H1 (cell line): ENCODE measurements around the gene SGMS1. TPM values are rescaled to one million over a fixed set of nuclear protein-coding genes. Genes with fewer than 3 reads are reported as not detected.

Experiments
- CTCF ChIA-PET: fragments of 300-600 bp; sonication (Branson Sonifier 250); formaldehyde crosslinking; loops from one replicate; lab custom pipeline; 2021; ENCODE audit not compliant: partially characterized antibody; lab: Charles Lee
- POLR2A ChIA-PET: fragments of 300-600 bp; sonication (Branson Sonifier 250); formaldehyde crosslinking; loops from one replicate; lab custom pipeline; 2021; ENCODE audit warnings: inconsistent platforms; ENCODE audit not compliant: partially characterized antibody; lab: Charles Lee
- DNase-seq, 2 experiments: peaks; one replicate each; pipeline versions ENCODE4 v3.0.0 to v3.0.0-alpha.2; 2010 to 2022; ENCODE audit warnings: low spot score in 2 of 2, low read depth in 1 of 2, mixed read lengths in 1 of 2
- FAIRE-seq: peaks from 2 replicates; lab custom pipeline; 2011; peaks lifted over from hg19 to GRCh38; lab: Jason Lieb, UNC
- H2AFZ ChIP-seq: 2 replicates; pipeline ENCODE4 v1.8.1; 2012; ENCODE audit warnings: low read length, inconsistent platforms
- H2AK5ac ChIP-seq: 2 replicates; pipeline ENCODE4 v1.6.1; 2013; ENCODE audit warnings: low read depth, low read length
- H2BK120ac ChIP-seq: replicated peaks from 2 replicates; pipeline ENCODE3; 2013; ENCODE audit warnings: low read depth, low read length, inconsistent platforms
- H2BK12ac ChIP-seq: 2 replicates; pipeline ENCODE4 v1.6.1; 2013; ENCODE audit warnings: low read depth, low read length
- H2BK15ac ChIP-seq: 2 replicates; pipeline ENCODE4 v1.6.1; 2013; ENCODE audit warnings: low read length
- H2BK20ac ChIP-seq: 2 replicates; pipeline ENCODE4 v1.6.1; 2013; ENCODE audit warnings: low read length
- H2BK5ac ChIP-seq: 2 replicates; pipeline ENCODE4 v1.6.1; 2013; ENCODE audit warnings: low read depth, low read length
- H3K14ac ChIP-seq: 2 replicates; pipeline ENCODE4 v1.6.1; 2013; ENCODE audit warnings: inconsistent platforms; ENCODE audit not compliant: insufficient read length
- H3K18ac ChIP-seq: 2 replicates; pipeline ENCODE4 v1.6.1; 2013; ENCODE audit warnings: low read length; ENCODE audit errors: extremely low read depth
- H3K23ac ChIP-seq: 2 replicates; pipeline ENCODE4 v1.6.1; 2013; ENCODE audit warnings: inconsistent platforms; ENCODE audit not compliant: insufficient read length
- H3K23me2 ChIP-seq: 2 replicates; pipeline ENCODE4 v1.6.1; 2013; ENCODE audit warnings: low read depth, low read length
- H3K27ac ChIP-seq: 2 replicates; pipeline ENCODE4 v1.6.1; 2011; ENCODE audit warnings: low read depth, low read length, inconsistent platforms
- H3K27me3 ChIP-seq, 4 experiments: replicated peaks in 1 of 4; 1 replicate in 1 of 4; 2 replicates in 3 of 4; pipeline versions ENCODE4 v1.6.1 to v1.8.1; 2011 to 2013; ENCODE audit warnings: low read length in 3 of 4, mild to moderate bottlenecking in 3 of 4, inconsistent platforms in 2 of 4, mixed read lengths in 2 of 4, moderate library complexity in 1 of 4; ENCODE audit not compliant: control insufficient read depth in 3 of 4, insufficient read depth in 3 of 4; ENCODE audit errors: extremely low read depth in 1 of 4
- H3K36me3 ChIP-seq, 4 experiments: 2 replicates each; pipeline versions ENCODE4 v1.6.1 to v1.8.1; 2011 to 2013; ENCODE audit warnings: mild to moderate bottlenecking in 4 of 4, low read length in 3 of 4, moderate library complexity in 2 of 4, control low read depth in 1 of 4, inconsistent platforms in 1 of 4; ENCODE audit not compliant: insufficient read depth in 4 of 4, control insufficient read depth in 2 of 4
- H3K4ac ChIP-seq: replicated peaks from 2 replicates; pipeline ENCODE3; 2013; ENCODE audit warnings: low read length, low read depth, mixed read lengths, inconsistent platforms; ENCODE audit not compliant: insufficient read length
- H3K4me1 ChIP-seq, 4 experiments: replicated peaks in 1 of 4; 1 replicate in 1 of 4; 2 replicates in 3 of 4; pipeline versions ENCODE4 v1.6.1 to v1.8.1; 2011 to 2013; ENCODE audit warnings: low read length in 3 of 4, inconsistent platforms in 2 of 4, mixed read lengths in 1 of 4; ENCODE audit not compliant: insufficient read depth in 4 of 4, control insufficient read depth in 3 of 4
- H3K4me2 ChIP-seq, 2 experiments: 2 replicates each; pipeline versions ENCODE4 v1.6.1 to v1.8.1; 2011 to 2013; ENCODE audit warnings: low read depth in 2 of 2, low read length in 2 of 2, control low read depth in 1 of 2, inconsistent platforms in 1 of 2, mild to moderate bottlenecking in 1 of 2; ENCODE audit not compliant: insufficient read depth in 1 of 2
- H3K4me3 ChIP-seq, 4 experiments: fragments of 200-600, 300-600 bp in 1 of 4; sonication (generic), shearing (Covaris generic), sonication (Bioruptor Twin) in 1 of 4; 2 replicates each; pipeline versions ENCODE4 v1.5.1 to v1.8.1; 2011 to 2016; ENCODE audit warnings: low read length in 4 of 4, low read depth in 3 of 4, control low read depth in 2 of 4, inconsistent platforms in 2 of 4, mild to moderate bottlenecking in 2 of 4, mixed read lengths in 1 of 4, moderate library complexity in 1 of 4; ENCODE audit not compliant: insufficient read depth in 2 of 4; ENCODE audit errors: extremely low read depth in 1 of 4
- H3K56ac ChIP-seq: replicated peaks from 2 replicates; pipeline ENCODE3; 2013; ENCODE audit warnings: low read depth, mild to moderate bottlenecking, mixed read lengths, low read length, inconsistent platforms; ENCODE audit not compliant: insufficient read length
- H3K79me1 ChIP-seq: 2 replicates; pipeline ENCODE4 v1.6.1; 2013; ENCODE audit warnings: low read depth, low read length, control low read depth
- H3K79me2 ChIP-seq, 2 experiments: 2 replicates each; pipeline versions ENCODE4 v1.6.1 to v1.8.1; 2012 to 2013; ENCODE audit warnings: low read length in 2 of 2, mild to moderate bottlenecking in 2 of 2, inconsistent platforms in 1 of 2; ENCODE audit not compliant: insufficient read depth in 2 of 2, control insufficient read depth in 1 of 2
- H3K9ac ChIP-seq, 4 experiments: replicated peaks in 1 of 4; 1 replicate in 1 of 4; 2 replicates in 3 of 4; pipeline versions ENCODE4 v1.6.1 to v1.8.1; 2011 to 2013; ENCODE audit warnings: low read depth in 3 of 4, low read length in 3 of 4, control low read depth in 2 of 4, mild to moderate bottlenecking in 2 of 4, moderate library complexity in 2 of 4, inconsistent platforms in 1 of 4; ENCODE audit errors: extremely low read depth in 1 of 4
- H3K9me3 ChIP-seq, 2 experiments: 2 replicates each; pipeline versions ENCODE4 v1.6.1 to v1.8.1; 2012 to 2013; ENCODE audit warnings: mild to moderate bottlenecking in 2 of 2, moderate library complexity in 2 of 2, control low read depth in 1 of 2, inconsistent platforms in 1 of 2, low read depth in 1 of 2, low read length in 1 of 2, mixed read lengths in 1 of 2; ENCODE audit not compliant: insufficient read depth in 2 of 2
- H4K20me1 ChIP-seq, 2 experiments: replicated peaks in 1 of 2; 2 replicates each; pipeline versions ENCODE3 to v1.8.1; 2011 to 2013; ENCODE audit warnings: inconsistent platforms in 2 of 2, low read length in 2 of 2, mild to moderate bottlenecking in 1 of 2; ENCODE audit not compliant: insufficient read depth in 2 of 2, control insufficient read depth in 1 of 2
- H4K5ac ChIP-seq: 2 replicates; pipeline ENCODE4 v1.6.1; 2013; ENCODE audit warnings: low read length, low read depth, mixed read lengths, inconsistent platforms; ENCODE audit not compliant: insufficient read length
- H4K8ac ChIP-seq: 2 replicates; pipeline ENCODE4 v1.8.0; 2013; ENCODE audit warnings: mild to moderate bottlenecking, moderate library complexity, low read length, inconsistent platforms; ENCODE audit not compliant: insufficient read depth; ENCODE audit errors: extremely low read depth
- H4K91ac ChIP-seq: replicated peaks from 2 replicates; pipeline ENCODE3; 2013; ENCODE audit warnings: low read length, mixed read lengths, inconsistent platforms; ENCODE audit not compliant: insufficient read length
- ASH2L ChIP-seq: fragments of 200-600, 300-600 bp; sonication (generic); IDR thresholded peaks from one replicate; pipeline ENCODE4 v1.7.1; 2017; ENCODE audit warnings: low read length
- CREB1 ChIP-seq: IDR thresholded peaks from 2 replicates; pipeline ENCODE4 v1.6.1; 2012; ENCODE audit warnings: inconsistent platforms
- HDAC2 ChIP-seq, 2 experiments: fragments of 300-600 bp in 1 of 2; sonication (generic) in 1 of 2; IDR thresholded peaks; 2 replicates each; pipeline ENCODE4 v1.6.1; 2011 to 2012; ENCODE audit warnings: low read depth in 2 of 2, low read length in 2 of 2, mild to moderate bottlenecking in 2 of 2, moderate library complexity in 2 of 2, borderline replicate concordance in 1 of 2, inconsistent platforms in 1 of 2
- RFX5 ChIP-seq: IDR thresholded peaks from 2 replicates; pipeline ENCODE4 v1.6.1; 2011; ENCODE audit warnings: low read depth, low read length, improper control_type of control experiment, borderline replicate concordance
- RNF2 ChIP-seq: fragments of 200-900, 300-1000 bp; sonication (generic); IDR thresholded peaks from 2 replicates; pipeline ENCODE4 v1.7.1; 2016; ENCODE audit warnings: borderline replicate concordance, low read depth, mild to moderate bottlenecking, antibody characterized with exemption, low read length; ENCODE audit not compliant: poor library complexity, severe bottlenecking; ENCODE audit errors: missing control alignments
- SIN3A ChIP-seq, 2 experiments: IDR thresholded peaks in 1 of 2; conservative IDR thresholded peaks in 1 of 2; 2 replicates each; pipeline ENCODE4 v1.6.1; 2011 to 2012; ENCODE audit warnings: low read length in 2 of 2, improper control_type of control experiment in 1 of 2, low read depth in 1 of 2, mild to moderate bottlenecking in 1 of 2
- SIRT6 ChIP-seq: IDR thresholded peaks from one replicate; pipeline ENCODE4 v1.7.1; 2012; ENCODE audit warnings: low read length, inconsistent platforms
- SP1 ChIP-seq: IDR thresholded peaks from 2 replicates; pipeline ENCODE4 v1.6.1; 2011; ENCODE audit warnings: low read depth, low read length
- SP2 ChIP-seq: IDR thresholded peaks from 2 replicates; pipeline ENCODE4 v1.6.1; 2012; ENCODE audit warnings: mild to moderate bottlenecking, low read length, inconsistent platforms
- TBP ChIP-seq: IDR thresholded peaks from 2 replicates; pipeline ENCODE4 v1.6.1; 2011; ENCODE audit warnings: low read depth, low read length, improper control_type of control experiment
- WGBS, 2 experiments: shearing (Covaris generic) in 1 of 2; methylation state at CpG; one replicate each; pipeline versions ENCODE4 v1.1.6 to v1.1.7; 2013 to 2015; ENCODE audit warnings: low lambda C conversion rate in 2 of 2, mixed read lengths in 2 of 2, inconsistent platforms in 1 of 2, low coverage in 1 of 2, missing lambda C conversion rate in 1 of 2; ENCODE audit not compliant: insufficient replicate concordance in 2 of 2, insufficient coverage in 1 of 2, insufficient read length in 1 of 2; ENCODE audit errors: extremely low coverage in 1 of 2, missing lambda C conversion rate in 1 of 2; 5-methylcytosine and 5-hydroxymethylcytosine counted together
- polyA plus RNA-seq, 7 experiments: library from polyadenylated mRNA; depleted of rRNA in 3 of 7; stranded (reverse) in 5 of 7; unstranded in 2 of 7; fragments of >200 nt in 5 of 7; fragments of 200-250 nt in 2 of 7; gene quantifications; 1 replicate in 5 of 7; 2 replicates in 1 of 7; 4 replicates in 1 of 7; pipeline versions ENCODE4 v1.2.1 to v1.2.3, GENCODE V29; 2011 to 2013; ENCODE audit warnings: missing spikeins in 2 of 7, mixed read lengths in 2 of 7
- total RNA-seq: library from RNA; stranded (reverse); fragmentation: NEBNext Ultra II Directional; extraction: Animal tissue kit (Norgen Biotek cat#: 25700); gene quantifications from 2 replicates; pipeline ENCODE4 v1.2.1, GENCODE V29; 2021
- TF ChIP-seq, protein P1 (sequence below): IDR thresholded peaks from 2 replicates; pipeline ENCODE4 v1.6.1; 2012; ENCODE audit warnings: inconsistent platforms

SGMS1 gene
- total and polyA plus RNA-seq, 2 of the 8 experiments (the other 6 are each of a cell fraction or from before 2014, with no cell fraction given): 6.0 to 15.6 TPM

DNA sequence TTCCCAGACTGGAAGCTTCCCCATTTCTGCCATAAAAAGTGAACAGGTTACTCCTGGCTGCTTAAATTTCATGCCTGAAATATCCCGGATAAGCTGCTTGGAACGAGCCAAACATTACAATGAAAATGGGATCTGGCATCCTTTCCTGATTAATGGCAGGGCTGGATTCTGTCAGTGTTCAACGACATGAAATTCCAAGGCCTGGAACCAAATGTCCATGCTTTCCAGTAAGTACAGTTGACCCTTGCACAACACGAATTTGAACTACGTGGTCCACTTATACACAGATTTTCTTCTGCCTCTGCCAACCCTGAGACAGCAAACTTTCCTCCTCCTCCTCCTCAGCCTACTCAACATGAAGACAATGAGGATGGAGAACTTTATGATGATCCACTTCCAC, 65.4 kb downstream of the SGMS1 start:
- Histone ChIP-seq H2AK5ac (no peak overlapping the region), H3K27me3 (no peaks in the 10 kb centered on the region), H4K8ac (no peak overlapping the region), H2AFZ (no peak overlapping the region), H4K91ac (no peak overlapping the region), H2BK12ac (no peak overlapping the region), H3K4me3 (no peak overlapping the region), H3K4me1 (peaks cover 0 to 4% (median 0%) of the 10 kb centered on the region in 4 experiments; a peak in 4 of 7 replicates), H3K14ac (no peak overlapping the region), H4K5ac (no peak overlapping the region), H2BK15ac (no peak overlapping the region), H3K79me1 (no peaks in the 10 kb centered on the region; the same call in 1 of the 2 replicates), H3K79me2 (peaks cover 0 to 40% of the 10 kb centered on the region in 2 experiments; a peak in 2 of 4 replicates), H2BK5ac (no peak overlapping the region), H2BK20ac (no peak overlapping the region), H2BK120ac (no peak overlapping the region), H3K9ac (no peak overlapping the region), H3K9me3 (no peaks in the 10 kb centered on the region), H3K23ac (no peak overlapping the region), H3K27ac (no peak overlapping the region), H4K20me1 (no peaks in the 10 kb centered on the region), H3K18ac (no peak overlapping the region), H3K4ac (no peak overlapping the region), H3K23me2 (no peaks in the 10 kb centered on the region), H3K56ac (no peak overlapping the region), H3K4me2 (no peak overlapping the region), H3K36me3 (no peaks in the 10 kb centered on the region)
- ChIA-PET CTCF (interaction anchor here (0.7 to 2.1 kb wide), 4 partner anchors 19 to 111 kb away, joined by 3 to 5 read pairs (median 4); no protein-coding TSS in a partner anchor), POLR2A (no interaction called here)
- DNase-seq (no peak), FAIRE-seq (no peak)
- WGBS, 2 experiments: 81% methylated on average over 5 of the region's 5 CpGs; no CpG with 5 or more reads in 1 of the 2 experiments
- TF ChIP-seq SP2 (no peak), RNF2 (no peak), CREB1 (no peak), SIN3A (conservative IDR thresholded peaks at IDR 0.05 in 1 of 2, IDR thresholded peaks at IDR 0.05 in 1 of 2; ENCODE audit: low read depth in 1 of 2, low read length in 2 of 2) (no peak), RFX5 (no peak), HDAC2 (IDR thresholded peaks at IDR 0.05; ENCODE audit: borderline replicate concordance in 1 of 2, low read depth in 2 of 2, low read length in 2 of 2) (no peak), ASH2L (no peak), TBP (no peak), SP1 (no peak), SIRT6 (no peak)
- TF ChIP-seq, protein P1, sequence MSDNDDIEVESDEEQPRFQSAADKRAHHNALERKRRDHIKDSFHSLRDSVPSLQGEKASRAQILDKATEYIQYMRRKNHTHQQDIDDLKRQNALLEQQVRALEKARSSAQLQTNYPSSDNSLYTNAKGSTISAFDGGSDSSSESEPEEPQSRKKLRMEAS: no peak
